ENCODE measurements around the gene BICDL1.

- TF ChIP-seq, protein P1, sequence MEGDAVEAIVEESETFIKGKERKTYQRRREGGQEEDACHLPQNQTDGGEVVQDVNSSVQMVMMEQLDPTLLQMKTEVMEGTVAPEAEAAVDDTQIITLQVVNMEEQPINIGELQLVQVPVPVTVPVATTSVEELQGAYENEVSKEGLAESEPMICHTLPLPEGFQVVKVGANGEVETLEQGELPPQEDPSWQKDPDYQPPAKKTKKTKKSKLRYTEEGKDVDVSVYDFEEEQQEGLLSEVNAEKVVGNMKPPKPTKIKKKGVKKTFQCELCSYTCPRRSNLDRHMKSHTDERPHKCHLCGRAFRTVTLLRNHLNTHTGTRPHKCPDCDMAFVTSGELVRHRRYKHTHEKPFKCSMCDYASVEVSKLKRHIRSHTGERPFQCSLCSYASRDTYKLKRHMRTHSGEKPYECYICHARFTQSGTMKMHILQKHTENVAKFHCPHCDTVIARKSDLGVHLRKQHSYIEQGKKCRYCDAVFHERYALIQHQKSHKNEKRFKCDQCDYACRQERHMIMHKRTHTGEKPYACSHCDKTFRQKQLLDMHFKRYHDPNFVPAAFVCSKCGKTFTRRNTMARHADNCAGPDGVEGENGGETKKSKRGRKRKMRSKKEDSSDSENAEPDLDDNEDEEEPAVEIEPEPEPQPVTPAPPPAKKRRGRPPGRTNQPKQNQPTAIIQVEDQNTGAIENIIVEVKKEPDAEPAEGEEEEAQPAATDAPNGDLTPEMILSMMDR (conservative IDR thresholded peaks at IDR 0.05) = no peak
- no peak for TF ChIP-seq EZH2 (IDR thresholded peaks at IDR 0.05; ENCODE audit: low read depth)
Observed at GRCh38 chr12:120125029-120125428, 136.0 kb downstream of the BICDL1 start.

Data from PC-9 (cell line).